Measurements from ENCODE around the gene SYT8.
A peak's percentile ranks its signal among the peaks of the same experiment; 100 is the strongest.
"Not testable (repeated sequence)": the region's sequence is repeated elsewhere in the genome, so short reads cannot be mapped to it uniquely, and the experiment has no call there.

Gene SYT8

DNA sequence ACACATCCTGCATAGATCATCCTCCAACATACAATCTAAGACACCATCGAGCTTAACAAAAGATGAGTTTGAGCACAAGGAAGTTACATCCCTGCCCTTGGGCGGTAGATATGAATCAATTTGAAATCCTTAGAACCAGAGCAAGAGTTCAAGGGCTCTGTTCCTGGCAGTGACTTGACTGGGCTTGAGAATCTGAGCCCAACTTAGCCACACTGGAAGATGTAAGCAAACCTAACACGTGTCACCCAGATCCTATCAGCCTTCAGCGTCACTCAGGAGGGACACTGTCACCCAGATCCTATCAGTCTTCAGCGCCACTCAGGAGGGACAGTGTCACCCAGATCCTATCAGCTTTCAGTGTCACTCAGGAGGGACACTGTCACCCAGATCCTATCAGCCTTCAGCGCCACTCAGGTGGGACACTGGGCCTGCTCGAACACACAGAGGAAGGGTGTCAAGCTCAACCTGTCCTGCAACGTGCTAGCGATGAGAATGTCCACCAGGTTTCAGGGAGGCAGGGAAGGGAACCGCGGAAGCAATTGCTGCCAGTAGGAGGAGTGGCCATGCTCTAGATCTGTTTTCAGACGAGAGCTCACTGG, 38.3 kb upstream of the SYT8 start:
- no peaks in the 10 kb centered on the region for H3K27me3 ChIP-seq (ENCODE audit: insufficient read depth, low read length, poor library complexity)
- TF ChIP-seq EZH2 (IDR thresholded peaks at IDR 0.05; ENCODE audit: borderline replicate concordance, low read depth, low read length, severe bottlenecking), result no peak
- TF ChIP-seq, protein P1, sequence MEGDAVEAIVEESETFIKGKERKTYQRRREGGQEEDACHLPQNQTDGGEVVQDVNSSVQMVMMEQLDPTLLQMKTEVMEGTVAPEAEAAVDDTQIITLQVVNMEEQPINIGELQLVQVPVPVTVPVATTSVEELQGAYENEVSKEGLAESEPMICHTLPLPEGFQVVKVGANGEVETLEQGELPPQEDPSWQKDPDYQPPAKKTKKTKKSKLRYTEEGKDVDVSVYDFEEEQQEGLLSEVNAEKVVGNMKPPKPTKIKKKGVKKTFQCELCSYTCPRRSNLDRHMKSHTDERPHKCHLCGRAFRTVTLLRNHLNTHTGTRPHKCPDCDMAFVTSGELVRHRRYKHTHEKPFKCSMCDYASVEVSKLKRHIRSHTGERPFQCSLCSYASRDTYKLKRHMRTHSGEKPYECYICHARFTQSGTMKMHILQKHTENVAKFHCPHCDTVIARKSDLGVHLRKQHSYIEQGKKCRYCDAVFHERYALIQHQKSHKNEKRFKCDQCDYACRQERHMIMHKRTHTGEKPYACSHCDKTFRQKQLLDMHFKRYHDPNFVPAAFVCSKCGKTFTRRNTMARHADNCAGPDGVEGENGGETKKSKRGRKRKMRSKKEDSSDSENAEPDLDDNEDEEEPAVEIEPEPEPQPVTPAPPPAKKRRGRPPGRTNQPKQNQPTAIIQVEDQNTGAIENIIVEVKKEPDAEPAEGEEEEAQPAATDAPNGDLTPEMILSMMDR (IDR thresholded peaks at IDR 0.05; ENCODE audit: borderline replicate concordance, extremely low read depth, low read length, poor library complexity, severe bottlenecking), result no peak

GRCh38 chr11:1797391-1798125, 37.2 kb upstream of the SYT8 start:
- no peak overlapping the region for H2AFZ ChIP-seq (ENCODE audit: low read depth, low read length)
- no peak overlapping the region for H3K27ac ChIP-seq (ENCODE audit: low read length)
- peaks cover 9% of the 10 kb centered on the region for H3K4me1 ChIP-seq (ENCODE audit: insufficient read depth, low read length)
- TF ChIP-seq, protein P1 (IDR thresholded peaks at IDR 0.05; ENCODE audit: borderline replicate concordance, extremely low read depth, low read length, poor library complexity, severe bottlenecking), result no peak
- TF ChIP-seq EZH2 (IDR thresholded peaks at IDR 0.05; ENCODE audit: borderline replicate concordance, low read depth, low read length, severe bottlenecking), result no peak
- no peak overlapping the region for H3K9ac ChIP-seq (ENCODE audit: low read depth, low read length)
- no peaks in the 10 kb centered on the region for H4K20me1 ChIP-seq (ENCODE audit: insufficient read depth, low read length)
- no peak overlapping the region for H3K4me2 ChIP-seq (ENCODE audit: insufficient read depth, low read length)
- ATAC-seq (ENCODE audit: insufficient read depth, low read depth), result no peak
- H3K79me2 ChIP-seq (ENCODE audit: insufficient read depth, low read length), result no peaks in the 10 kb centered on the region
- H3K36me3 ChIP-seq (ENCODE audit: insufficient read depth, low read length), result no peaks in the 10 kb centered on the region
- no peaks in the 10 kb centered on the region for H3K27me3 ChIP-seq (ENCODE audit: insufficient read depth, low read length, poor library complexity)
- no peak for DNase-seq
- no peaks in the 10 kb centered on the region for H3K9me3 ChIP-seq (ENCODE audit: insufficient read depth, low read length, severe bottlenecking)
- H3K4me3 ChIP-seq (ENCODE audit: low read depth in 1 of 2, low read length in 2 of 2), result no peak overlapping the region

More for the DNA sequence above, 38.3 kb upstream of the SYT8 start:
- Histone ChIP-seq H3K9ac (ENCODE audit: low read depth, low read length) (no peak overlapping the region), H3K4me2 (ENCODE audit: insufficient read depth, low read length) (no peak overlapping the region), H3K4me3 (ENCODE audit: low read depth in 1 of 2, low read length in 2 of 2) (no peak overlapping the region), H3K79me2 (ENCODE audit: insufficient read depth, low read length) (no peaks in the 10 kb centered on the region), H3K9me3 (ENCODE audit: insufficient read depth, low read length, severe bottlenecking) (no peaks in the 10 kb centered on the region), H3K36me3 (ENCODE audit: insufficient read depth, low read length) (no peaks in the 10 kb centered on the region), H2AFZ (ENCODE audit: low read depth, low read length) (no peak overlapping the region), H4K20me1 (ENCODE audit: insufficient read depth, low read length) (no peaks in the 10 kb centered on the region), H3K27ac (ENCODE audit: low read length) (no peak overlapping the region), H3K4me1 (ENCODE audit: insufficient read depth, low read length) (peaks cover 12% of the 10 kb centered on the region)
- DNase-seq (no peak), ATAC-seq (ENCODE audit: insufficient read depth, low read depth) (peak; percentile 42; the same call in 2 of the 3 replicates)

GRCh38 chr11:1803246-1803645, 31.5 kb upstream of the SYT8 start:
- no peak for ATAC-seq (ENCODE audit: insufficient read depth, low read depth)

GRCh38 chr11:1803835-1804519, 30.8 kb upstream of the SYT8 start:
- H3K36me3 ChIP-seq (ENCODE audit: insufficient read depth, low read length); H3K27ac ChIP-seq (ENCODE audit: low read length); H3K9me3 ChIP-seq (ENCODE audit: insufficient read depth, low read length, severe bottlenecking); H2AFZ ChIP-seq (ENCODE audit: low read depth, low read length); DNase-seq; H3K4me2 ChIP-seq (ENCODE audit: insufficient read depth, low read length); H3K79me2 ChIP-seq (ENCODE audit: insufficient read depth, low read length); H3K4me3 ChIP-seq (ENCODE audit: low read depth in 1 of 2, low read length in 2 of 2); ATAC-seq (ENCODE audit: insufficient read depth, low read depth); H3K27me3 ChIP-seq (ENCODE audit: insufficient read depth, low read length, poor library complexity); H4K20me1 ChIP-seq (ENCODE audit: insufficient read depth, low read length); H3K4me1 ChIP-seq (ENCODE audit: insufficient read depth, low read length); H3K9ac ChIP-seq (ENCODE audit: low read depth, low read length): not testable (repeated sequence)

More at GRCh38 chr11:1803246-1803645, 31.5 kb upstream of the SYT8 start:
- Histone ChIP-seq H3K4me1 (ENCODE audit: insufficient read depth, low read length) (no peaks in the 10 kb centered on the region), H3K79me2 (ENCODE audit: insufficient read depth, low read length) (no peaks in the 10 kb centered on the region), H4K20me1 (ENCODE audit: insufficient read depth, low read length) (no peaks in the 10 kb centered on the region), H3K4me2 (ENCODE audit: insufficient read depth, low read length) (no peak overlapping the region), H3K9ac (ENCODE audit: low read depth, low read length) (no peak overlapping the region), H2AFZ (ENCODE audit: low read depth, low read length) (no peak overlapping the region), H3K36me3 (ENCODE audit: insufficient read depth, low read length) (no peaks in the 10 kb centered on the region), H3K4me3 (ENCODE audit: low read depth in 1 of 2, low read length in 2 of 2) (no peak overlapping the region), H3K27ac (ENCODE audit: low read length) (no peak overlapping the region), H3K9me3 (ENCODE audit: insufficient read depth, low read length, severe bottlenecking) (no peaks in the 10 kb centered on the region), H3K27me3 (ENCODE audit: insufficient read depth, low read length, poor library complexity) (no peaks in the 10 kb centered on the region)
- no peak for DNase-seq
- no peak for TF ChIP-seq EZH2 (IDR thresholded peaks at IDR 0.05; ENCODE audit: borderline replicate concordance, low read depth, low read length, severe bottlenecking)
- TF ChIP-seq, protein P1 (IDR thresholded peaks at IDR 0.05; ENCODE audit: borderline replicate concordance, extremely low read depth, low read length, poor library complexity, severe bottlenecking), result no peak
